ENCODE results near the gene DTNA.

DTNA gene

GRCh38 chr18:34695310-34695709, 14.8 kb upstream of the DTNA start:
- no peak for DNase-seq (ENCODE audit: extremely low read depth, low read depth)
- no peak for TF ChIP-seq CTCF (IDR thresholded peaks at IDR 0.05; ENCODE audit: low read depth, low read length)

GRCh38 chr18:34696671-34697070, 13.4 kb upstream of the DTNA start:
- no peak for DNase-seq (ENCODE audit: extremely low read depth, low read depth)
- no peak for TF ChIP-seq CTCF (IDR thresholded peaks at IDR 0.05; ENCODE audit: low read depth, low read length)

- DNase-seq (ENCODE audit: extremely low read depth, low read depth): no peak
Observed at GRCh38 chr18:34697233-34697632, 12.9 kb upstream of the DTNA start.

GRCh38 chr18:34697891-34698290, 12.2 kb upstream of the DTNA start:
- no peak for TF ChIP-seq CTCF (IDR thresholded peaks at IDR 0.05; ENCODE audit: low read depth, low read length)
- no peak for DNase-seq (ENCODE audit: extremely low read depth, low read depth)

More at GRCh38 chr18:34697233-34697632, 12.9 kb upstream of the DTNA start:
- no peak for TF ChIP-seq CTCF (IDR thresholded peaks at IDR 0.05; ENCODE audit: low read depth, low read length)

- DNase-seq (ENCODE audit: extremely low read depth, low read depth): no peak
- no peak for TF ChIP-seq CTCF (IDR thresholded peaks at IDR 0.05; ENCODE audit: low read depth, low read length)
Observed at GRCh38 chr18:34701911-34702310, 8.2 kb upstream of the DTNA start.

- no peak for DNase-seq (ENCODE audit: extremely low read depth, low read depth)
- no peak for TF ChIP-seq CTCF (IDR thresholded peaks at IDR 0.05; ENCODE audit: low read depth, low read length)
Observed at GRCh38 chr18:34702814-34703213, 7.3 kb upstream of the DTNA start.

GRCh38 chr18:34704074-34704473, 6.0 kb upstream of the DTNA start:
- TF ChIP-seq CTCF (IDR thresholded peaks at IDR 0.05; ENCODE audit: low read depth, low read length): no peak

More at GRCh38 chr18:34704074-34704473, 6.0 kb upstream of the DTNA start:
- no peak for DNase-seq (ENCODE audit: extremely low read depth, low read depth)

All from AG09319 (cell line).